ENCODE results near the gene AGAP1.

Gene AGAP1

GRCh38 chr2:235698491-235698890 lies 204.6 kb downstream of the AGAP1 start:
- TF ChIP-seq TAF1 (IDR thresholded peaks at IDR 0.05; ENCODE audit: borderline replicate concordance, insufficient read depth, low read length) (no peak), REST (IDR thresholded peaks at IDR 0.05; ENCODE audit: insufficient read depth in 1 of 2, low read depth in 2 of 2, low read length in 2 of 2) (no peak), FOXP2 (optimal IDR thresholded peaks at IDR 0.05; ENCODE audit: borderline replicate concordance, extremely low read depth, extremely low read length, insufficient read depth) (no peak), POLR2AphosphoS5 (IDR thresholded peaks at IDR 0.05; ENCODE audit: low read depth, low read length) (no peak), SIN3A (IDR thresholded peaks at IDR 0.05; ENCODE audit: borderline replicate concordance, insufficient read depth, low read length) (no peak)

GRCh38 chr2:235699576-235699975 lies 205.7 kb downstream of the AGAP1 start:
- TF ChIP-seq REST (IDR thresholded peaks at IDR 0.05; ENCODE audit: insufficient read depth in 1 of 2, low read depth in 2 of 2, low read length in 2 of 2) (no peak), POLR2AphosphoS5 (IDR thresholded peaks at IDR 0.05; ENCODE audit: low read depth, low read length) (no peak), FOXP2 (optimal IDR thresholded peaks at IDR 0.05; ENCODE audit: borderline replicate concordance, extremely low read depth, extremely low read length, insufficient read depth) (no peak), SIN3A (IDR thresholded peaks at IDR 0.05; ENCODE audit: borderline replicate concordance, insufficient read depth, low read length) (no peak)

- TF ChIP-seq REST (IDR thresholded peaks at IDR 0.05; ENCODE audit: insufficient read depth in 1 of 2, low read depth in 2 of 2, low read length in 2 of 2) (no peak), TAF1 (IDR thresholded peaks at IDR 0.05; ENCODE audit: borderline replicate concordance, insufficient read depth, low read length) (no peak), FOXP2 (optimal IDR thresholded peaks at IDR 0.05; ENCODE audit: borderline replicate concordance, extremely low read depth, extremely low read length, insufficient read depth) (no peak), POLR2AphosphoS5 (IDR thresholded peaks at IDR 0.05; ENCODE audit: low read depth, low read length) (no peak), SIN3A (IDR thresholded peaks at IDR 0.05; ENCODE audit: borderline replicate concordance, insufficient read depth, low read length) (no peak)
These were observed 207.6 kb downstream of the AGAP1 start for GRCh38 chr2:235701206-235701981.

GRCh38 chr2:235702186-235702585 lies 208.3 kb downstream of the AGAP1 start:
- no peak for TF ChIP-seq TAF1 (IDR thresholded peaks at IDR 0.05; ENCODE audit: borderline replicate concordance, insufficient read depth, low read length)
- no peak for TF ChIP-seq FOXP2 (optimal IDR thresholded peaks at IDR 0.05; ENCODE audit: borderline replicate concordance, extremely low read depth, extremely low read length, insufficient read depth)
- no peak for TF ChIP-seq REST (IDR thresholded peaks at IDR 0.05; ENCODE audit: insufficient read depth in 1 of 2, low read depth in 2 of 2, low read length in 2 of 2)
- TF ChIP-seq POLR2AphosphoS5 (IDR thresholded peaks at IDR 0.05; ENCODE audit: low read depth, low read length): no peak
- no peak for TF ChIP-seq SIN3A (IDR thresholded peaks at IDR 0.05; ENCODE audit: borderline replicate concordance, insufficient read depth, low read length)
